ENCODE data around the gene RTEL1.

RTEL1 gene

DNA sequence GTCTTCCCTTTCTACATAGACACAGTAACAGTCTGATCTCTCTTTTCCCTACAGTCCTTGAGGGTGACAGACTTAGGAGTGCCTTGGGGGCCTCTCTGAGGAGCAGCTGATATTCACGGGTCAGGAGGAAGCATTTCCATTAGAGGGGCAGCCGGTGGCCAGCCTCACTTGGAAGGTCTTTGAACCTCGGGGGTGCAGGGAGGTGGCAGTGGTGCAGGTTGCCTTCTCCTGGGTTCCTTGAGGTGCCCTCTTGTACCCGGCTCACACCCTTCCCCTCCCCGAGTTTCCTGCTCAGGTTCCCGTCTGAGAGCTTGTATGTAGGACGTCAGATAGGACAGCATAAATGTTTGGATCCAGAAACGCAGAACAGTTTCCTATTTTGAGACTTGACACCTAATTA lies 2.5 kb downstream of the RTEL1 start:
- no peak for DNase-seq (ENCODE audit: low read depth)
- TF ChIP-seq, protein P1, sequence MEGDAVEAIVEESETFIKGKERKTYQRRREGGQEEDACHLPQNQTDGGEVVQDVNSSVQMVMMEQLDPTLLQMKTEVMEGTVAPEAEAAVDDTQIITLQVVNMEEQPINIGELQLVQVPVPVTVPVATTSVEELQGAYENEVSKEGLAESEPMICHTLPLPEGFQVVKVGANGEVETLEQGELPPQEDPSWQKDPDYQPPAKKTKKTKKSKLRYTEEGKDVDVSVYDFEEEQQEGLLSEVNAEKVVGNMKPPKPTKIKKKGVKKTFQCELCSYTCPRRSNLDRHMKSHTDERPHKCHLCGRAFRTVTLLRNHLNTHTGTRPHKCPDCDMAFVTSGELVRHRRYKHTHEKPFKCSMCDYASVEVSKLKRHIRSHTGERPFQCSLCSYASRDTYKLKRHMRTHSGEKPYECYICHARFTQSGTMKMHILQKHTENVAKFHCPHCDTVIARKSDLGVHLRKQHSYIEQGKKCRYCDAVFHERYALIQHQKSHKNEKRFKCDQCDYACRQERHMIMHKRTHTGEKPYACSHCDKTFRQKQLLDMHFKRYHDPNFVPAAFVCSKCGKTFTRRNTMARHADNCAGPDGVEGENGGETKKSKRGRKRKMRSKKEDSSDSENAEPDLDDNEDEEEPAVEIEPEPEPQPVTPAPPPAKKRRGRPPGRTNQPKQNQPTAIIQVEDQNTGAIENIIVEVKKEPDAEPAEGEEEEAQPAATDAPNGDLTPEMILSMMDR (conservative IDR thresholded peaks at IDR 0.05; ENCODE audit: low read depth, low read length): no peak

DNA sequence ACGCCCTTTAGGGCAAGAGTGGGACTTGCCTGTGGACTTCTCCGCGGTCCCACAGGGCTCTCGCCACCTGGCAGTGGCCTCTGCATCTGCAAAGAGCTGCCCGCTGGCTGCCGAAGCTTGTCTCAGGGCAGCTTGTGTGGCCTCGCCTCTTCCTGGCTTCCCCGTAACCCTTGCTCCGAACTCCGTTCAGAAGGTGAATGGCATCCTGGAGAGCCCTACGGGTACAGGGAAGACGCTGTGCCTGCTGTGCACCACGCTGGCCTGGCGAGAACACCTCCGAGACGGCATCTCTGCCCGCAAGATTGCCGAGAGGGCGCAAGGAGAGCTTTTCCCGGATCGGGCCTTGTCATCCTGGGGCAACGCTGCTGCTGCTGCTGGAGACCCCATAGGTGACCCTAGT lies 3.0 kb downstream of the RTEL1 start:
- TF ChIP-seq, protein P1 (conservative IDR thresholded peaks at IDR 0.05; ENCODE audit: low read depth, low read length): no peak
- H3K4me3 ChIP-seq (ENCODE audit: low read depth, low read length): no peak overlapping the region
- no peak for DNase-seq (ENCODE audit: low read depth)

More for the DNA sequence above, 2.5 kb downstream of the RTEL1 start:
- H3K4me3 ChIP-seq (ENCODE audit: low read depth, low read length): no peak overlapping the region

DNA sequence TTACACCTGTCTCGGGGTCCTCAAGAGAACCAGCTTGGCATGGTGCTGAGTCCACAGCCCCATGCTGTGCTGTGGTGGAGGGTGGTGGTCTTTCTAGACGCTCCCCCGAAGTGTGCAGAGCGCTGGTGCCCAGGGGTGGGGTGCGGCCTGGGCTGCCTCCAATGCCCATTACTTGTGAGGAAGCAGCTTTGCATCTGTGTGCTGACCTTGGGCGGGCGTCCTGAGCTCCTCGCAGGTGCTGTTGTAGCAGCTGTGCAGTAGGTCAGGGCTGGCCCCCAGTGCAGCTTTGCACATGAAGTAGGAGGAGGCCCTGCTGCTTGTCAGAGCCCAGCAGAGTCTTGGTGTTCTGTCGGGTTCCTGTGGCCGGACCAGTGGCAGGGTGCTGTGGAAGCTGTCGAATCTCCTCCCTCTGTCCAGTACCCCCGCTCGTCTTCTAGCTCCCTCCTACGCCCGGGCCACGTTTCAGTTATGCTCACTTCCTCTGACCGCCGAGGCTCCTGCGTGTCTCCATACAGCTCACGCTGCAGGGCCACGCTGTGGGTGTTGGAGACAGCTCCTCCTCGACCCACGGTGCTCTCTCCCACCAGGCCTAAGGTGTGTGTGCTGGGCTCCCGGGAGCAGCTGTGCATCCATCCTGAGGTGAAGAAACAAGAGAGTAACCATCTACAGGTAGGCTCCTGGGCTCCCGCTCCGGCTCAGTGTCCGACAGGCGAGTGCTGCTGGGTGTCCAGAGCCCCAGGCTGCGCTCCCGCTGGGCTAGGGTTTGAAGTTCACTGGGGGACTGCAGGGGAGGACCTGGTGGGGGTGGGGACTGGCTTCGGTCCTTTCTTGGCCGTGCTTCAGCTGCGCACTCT lies 4.1 kb downstream of the RTEL1 start:
- H3K4me3 ChIP-seq (ENCODE audit: low read depth, low read length): no peak overlapping the region
- TF ChIP-seq, protein P1 (conservative IDR thresholded peaks at IDR 0.05; ENCODE audit: low read depth, low read length): no peak
- no peak for DNase-seq (ENCODE audit: low read depth)

DNA sequence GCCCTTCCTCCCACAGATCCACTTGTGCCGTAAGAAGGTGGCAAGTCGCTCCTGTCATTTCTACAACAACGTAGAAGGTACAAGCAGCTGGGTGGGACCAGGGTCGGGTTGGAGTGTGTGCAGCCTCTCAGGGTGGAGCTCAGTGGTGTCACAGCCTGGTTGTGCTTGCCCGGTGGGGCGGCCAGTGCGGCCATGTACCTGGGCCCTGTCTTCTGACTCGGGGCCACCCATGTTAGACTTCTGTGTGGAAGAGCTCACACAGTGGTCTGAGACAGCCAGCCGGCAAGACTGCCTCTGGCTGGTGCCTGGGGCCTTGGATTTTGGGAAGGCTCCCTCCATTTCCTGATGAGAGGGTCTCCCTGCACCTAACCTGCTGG lies 4.7 kb downstream of the RTEL1 start:
- TF ChIP-seq, protein P1 (conservative IDR thresholded peaks at IDR 0.05; ENCODE audit: low read depth, low read length): no peak
- H3K4me3 ChIP-seq (ENCODE audit: low read depth, low read length): no peak overlapping the region
- DNase-seq (ENCODE audit: low read depth): no peak

DNA sequence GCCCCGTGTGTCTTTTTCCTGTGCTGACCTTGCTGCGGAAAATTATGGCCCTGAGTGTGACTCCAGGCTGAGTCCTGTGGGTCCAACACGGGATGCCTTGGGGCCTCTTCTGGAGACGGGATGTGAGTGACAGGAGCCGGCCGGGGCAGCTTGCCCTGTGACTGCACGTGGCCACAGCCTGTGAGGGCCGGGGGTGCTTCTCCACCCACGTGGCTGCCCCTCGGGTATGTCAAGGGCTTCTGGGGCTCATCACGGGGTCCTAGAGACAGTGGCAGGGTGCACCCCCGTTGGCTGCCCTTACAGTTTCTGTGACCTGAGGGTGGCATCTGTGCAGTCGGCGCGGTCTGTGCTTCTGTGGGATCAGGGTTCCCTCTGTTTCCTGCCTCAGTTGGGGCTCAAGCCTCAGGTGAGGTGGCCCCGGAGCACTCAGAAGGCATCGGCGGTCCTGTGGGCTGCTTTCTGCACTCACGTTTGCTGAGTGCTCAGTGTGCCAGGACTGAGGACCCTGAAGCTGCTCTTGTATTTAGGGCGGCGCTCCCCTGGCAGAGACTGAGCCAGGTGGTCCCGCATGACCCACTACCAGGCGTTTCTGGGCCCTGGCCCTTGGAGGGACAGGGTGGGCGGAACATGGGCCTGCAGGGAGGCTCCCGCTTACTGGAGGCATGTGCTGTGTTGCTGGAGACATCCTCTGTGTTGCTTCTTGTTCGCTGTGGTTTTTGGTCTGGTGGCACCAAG lies 5.4 kb downstream of the RTEL1 start:
- H3K4me3 ChIP-seq (ENCODE audit: low read depth, low read length): no peak overlapping the region
- no peak for DNase-seq (ENCODE audit: low read depth)
- TF ChIP-seq, protein P1 (conservative IDR thresholded peaks at IDR 0.05; ENCODE audit: low read depth, low read length): no peak

DNA sequence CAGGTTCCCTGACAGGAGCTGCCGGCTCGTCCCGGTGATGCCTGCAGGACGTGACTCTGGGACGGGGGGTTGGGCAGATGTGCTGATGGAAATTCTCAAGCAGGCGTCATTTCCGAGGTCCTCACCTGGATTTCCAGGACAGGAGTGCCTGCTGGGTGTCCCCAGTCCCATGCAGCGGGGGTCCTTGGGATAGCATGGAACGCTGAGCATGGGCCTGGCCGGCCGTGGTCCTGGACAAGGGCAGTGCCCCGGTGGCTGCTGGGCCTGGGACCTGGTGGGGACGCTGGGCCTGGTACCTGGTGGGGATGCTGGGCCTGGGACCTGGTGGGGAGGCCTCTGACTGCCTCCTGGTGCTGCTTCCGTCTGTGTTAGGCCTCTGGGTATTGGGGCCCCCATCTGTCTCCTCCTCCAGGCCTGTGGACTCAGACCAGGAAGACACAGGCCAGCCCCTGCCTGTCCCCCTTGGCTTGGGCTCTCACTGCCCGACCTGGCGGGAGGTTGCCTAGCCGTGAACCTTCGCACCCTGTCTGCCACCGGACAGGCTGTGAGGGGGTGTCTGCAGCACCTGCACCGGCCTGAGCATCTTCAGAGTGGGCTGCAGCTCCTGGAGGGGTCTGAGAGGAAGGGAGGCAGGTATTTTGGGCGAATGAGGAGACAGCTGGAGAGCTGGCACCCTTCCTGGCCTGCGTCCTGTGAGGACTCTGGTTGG lies 6.2 kb downstream of the RTEL1 start:
- TF ChIP-seq, protein P1 (conservative IDR thresholded peaks at IDR 0.05; ENCODE audit: low read depth, low read length): no peak
- H3K4me3 ChIP-seq (ENCODE audit: low read depth, low read length): no peak overlapping the region
- no peak for DNase-seq (ENCODE audit: low read depth)

Data from choroid plexus epithelial cell (primary cell).